HL-60 (cell line): ENCODE results near the gene CCDC116.

ENCODE experiments used
- DNase-seq, 2 experiments: peaks; one replicate each; pipeline ENCODE4 v3.0.0-alpha.2; 2010 to 2020; ENCODE audit warnings: low read depth in 1 of 2, low spot score in 1 of 2
- H3K27ac ChIP-seq: fragments of 250-450 bp; sonication (Bioruptor Pico); replicated peaks from 2 replicates; pipeline ENCODE4 v1.5.1; 2020; ENCODE audit warnings: mild to moderate bottlenecking, moderate library complexity
- H3K27me3 ChIP-seq: fragments of 250-450 bp; sonication (Bioruptor Pico); 2 replicates; pipeline ENCODE4 v1.5.1; 2021; ENCODE audit warnings: mild to moderate bottlenecking, moderate library complexity; ENCODE audit not compliant: insufficient read depth, poor library complexity, severe bottlenecking
- H3K4me3 ChIP-seq: replicated peaks from 2 replicates; pipeline ENCODE4 v1.5.1; 2011; ENCODE audit warnings: mild to moderate bottlenecking, control low read depth, low read length; ENCODE audit not compliant: insufficient read depth
- CTCF ChIP-seq: IDR thresholded peaks from one replicate; pipeline ENCODE4 v1.5.1; 2011; ENCODE audit warnings: low read length, control low read depth, inconsistent platforms; ENCODE audit not compliant: insufficient read depth
- GABPA ChIP-seq: IDR thresholded peaks from 2 replicates; pipeline ENCODE4 v1.6.1; 2012; ENCODE audit warnings: low read depth
- POLR2AphosphoS5 ChIP-seq: IDR thresholded peaks from 2 replicates; pipeline ENCODE4 v1.6.1; 2012; ENCODE audit warnings: low read depth
- SPI1 ChIP-seq: IDR thresholded peaks from 2 replicates; pipeline ENCODE4 v1.6.1; 2012; ENCODE audit warnings: low read depth, mild to moderate bottlenecking, borderline replicate concordance
- TF ChIP-seq, protein P1 (sequence below): IDR thresholded peaks from 2 replicates; pipeline ENCODE4 v1.6.1; 2012; ENCODE audit warnings: low read depth; ENCODE audit not compliant: insufficient replicate concordance

The CCDC116 gene

GRCh38 chr22:21661991-21662390 lies 29.4 kb downstream of the CCDC116 start:
- no peak for TF ChIP-seq POLR2AphosphoS5
- no peak for TF ChIP-seq SPI1
- no peak for TF ChIP-seq GABPA
- TF ChIP-seq, protein P1, sequence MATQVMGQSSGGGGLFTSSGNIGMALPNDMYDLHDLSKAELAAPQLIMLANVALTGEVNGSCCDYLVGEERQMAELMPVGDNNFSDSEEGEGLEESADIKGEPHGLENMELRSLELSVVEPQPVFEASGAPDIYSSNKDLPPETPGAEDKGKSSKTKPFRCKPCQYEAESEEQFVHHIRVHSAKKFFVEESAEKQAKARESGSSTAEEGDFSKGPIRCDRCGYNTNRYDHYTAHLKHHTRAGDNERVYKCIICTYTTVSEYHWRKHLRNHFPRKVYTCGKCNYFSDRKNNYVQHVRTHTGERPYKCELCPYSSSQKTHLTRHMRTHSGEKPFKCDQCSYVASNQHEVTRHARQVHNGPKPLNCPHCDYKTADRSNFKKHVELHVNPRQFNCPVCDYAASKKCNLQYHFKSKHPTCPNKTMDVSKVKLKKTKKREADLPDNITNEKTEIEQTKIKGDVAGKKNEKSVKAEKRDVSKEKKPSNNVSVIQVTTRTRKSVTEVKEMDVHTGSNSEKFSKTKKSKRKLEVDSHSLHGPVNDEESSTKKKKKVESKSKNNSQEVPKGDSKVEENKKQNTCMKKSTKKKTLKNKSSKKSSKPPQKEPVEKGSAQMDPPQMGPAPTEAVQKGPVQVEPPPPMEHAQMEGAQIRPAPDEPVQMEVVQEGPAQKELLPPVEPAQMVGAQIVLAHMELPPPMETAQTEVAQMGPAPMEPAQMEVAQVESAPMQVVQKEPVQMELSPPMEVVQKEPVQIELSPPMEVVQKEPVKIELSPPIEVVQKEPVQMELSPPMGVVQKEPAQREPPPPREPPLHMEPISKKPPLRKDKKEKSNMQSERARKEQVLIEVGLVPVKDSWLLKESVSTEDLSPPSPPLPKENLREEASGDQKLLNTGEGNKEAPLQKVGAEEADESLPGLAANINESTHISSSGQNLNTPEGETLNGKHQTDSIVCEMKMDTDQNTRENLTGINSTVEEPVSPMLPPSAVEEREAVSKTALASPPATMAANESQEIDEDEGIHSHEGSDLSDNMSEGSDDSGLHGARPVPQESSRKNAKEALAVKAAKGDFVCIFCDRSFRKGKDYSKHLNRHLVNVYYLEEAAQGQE, result no peak
- no peak for TF ChIP-seq CTCF
- H3K27me3 ChIP-seq, result no peaks in the 10 kb centered on the region
- no peak for DNase-seq
- no peak overlapping the region for H3K4me3 ChIP-seq
- H3K27ac ChIP-seq, result no peak overlapping the region

GRCh38 chr22:21663738-21664137 lies 31.2 kb downstream of the CCDC116 start:
- no peak for DNase-seq
- Histone ChIP-seq H3K4me3 (no peak overlapping the region), H3K27ac (no peak overlapping the region), H3K27me3 (no peaks in the 10 kb centered on the region)
- no peak for TF ChIP-seq POLR2AphosphoS5
- no peak for TF ChIP-seq GABPA
- no peak for TF ChIP-seq SPI1

GRCh38 chr22:21665047-21665851 lies 32.7 kb downstream of the CCDC116 start:
- H3K27ac ChIP-seq, result peak overlapping the region; percentile 90
- TF ChIP-seq, protein P1, result no peak
- TF ChIP-seq POLR2AphosphoS5 (no peak), CTCF (no peak), SPI1 (no peak), GABPA (no peak)
- no peaks in the 10 kb centered on the region for H3K27me3 ChIP-seq
- H3K4me3 ChIP-seq, result peak overlapping the region; percentile 90
- DNase-seq, result no peak

DNA sequence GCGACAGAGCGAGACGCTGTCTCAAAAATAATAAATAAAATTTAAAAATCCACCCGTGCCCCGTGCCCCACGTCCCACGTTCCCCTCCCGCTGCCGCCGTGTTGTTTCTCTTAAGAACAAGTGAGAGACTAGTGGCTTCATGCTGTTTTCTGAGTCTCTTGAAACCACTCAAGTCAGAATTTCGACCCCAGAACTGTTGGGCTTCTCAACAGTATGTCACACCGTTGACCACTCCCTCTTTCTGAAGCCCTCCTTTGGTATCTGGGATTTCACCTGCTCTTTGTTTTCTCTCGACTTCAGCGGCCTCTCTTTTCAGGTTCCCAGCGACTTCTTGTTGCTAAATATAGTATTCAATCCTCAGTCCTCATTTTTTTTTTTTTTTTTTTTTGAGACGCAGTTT lies 34.2 kb downstream of the CCDC116 start:
- Histone ChIP-seq H3K4me3 (peak overlapping the region; percentile 90), H3K27ac (peak overlapping the region; percentile 90; the same call in 1 of the 2 replicates), H3K27me3 (no peaks in the 10 kb centered on the region)
- TF ChIP-seq CTCF, result no peak
- TF ChIP-seq POLR2AphosphoS5, result no peak
- DNase-seq, result no peak
